Bronchial smooth muscle cell (primary cell): ENCODE results near the gene DYNC1H1. TPM values are rescaled to one million over a fixed set of nuclear protein-coding genes. Genes with fewer than 3 reads are reported as not detected.

ENCODE experiments used
- total RNA-seq: library from RNA; depleted of rRNA; stranded (reverse); fragments of >200 nt; gene quantifications from 2 replicates; pipeline ENCODE4 v1.2.1, GENCODE V29; 2014

DYNC1H1 gene
- total RNA-seq = 258 and 542 TPM in 2 replicates

DNA sequence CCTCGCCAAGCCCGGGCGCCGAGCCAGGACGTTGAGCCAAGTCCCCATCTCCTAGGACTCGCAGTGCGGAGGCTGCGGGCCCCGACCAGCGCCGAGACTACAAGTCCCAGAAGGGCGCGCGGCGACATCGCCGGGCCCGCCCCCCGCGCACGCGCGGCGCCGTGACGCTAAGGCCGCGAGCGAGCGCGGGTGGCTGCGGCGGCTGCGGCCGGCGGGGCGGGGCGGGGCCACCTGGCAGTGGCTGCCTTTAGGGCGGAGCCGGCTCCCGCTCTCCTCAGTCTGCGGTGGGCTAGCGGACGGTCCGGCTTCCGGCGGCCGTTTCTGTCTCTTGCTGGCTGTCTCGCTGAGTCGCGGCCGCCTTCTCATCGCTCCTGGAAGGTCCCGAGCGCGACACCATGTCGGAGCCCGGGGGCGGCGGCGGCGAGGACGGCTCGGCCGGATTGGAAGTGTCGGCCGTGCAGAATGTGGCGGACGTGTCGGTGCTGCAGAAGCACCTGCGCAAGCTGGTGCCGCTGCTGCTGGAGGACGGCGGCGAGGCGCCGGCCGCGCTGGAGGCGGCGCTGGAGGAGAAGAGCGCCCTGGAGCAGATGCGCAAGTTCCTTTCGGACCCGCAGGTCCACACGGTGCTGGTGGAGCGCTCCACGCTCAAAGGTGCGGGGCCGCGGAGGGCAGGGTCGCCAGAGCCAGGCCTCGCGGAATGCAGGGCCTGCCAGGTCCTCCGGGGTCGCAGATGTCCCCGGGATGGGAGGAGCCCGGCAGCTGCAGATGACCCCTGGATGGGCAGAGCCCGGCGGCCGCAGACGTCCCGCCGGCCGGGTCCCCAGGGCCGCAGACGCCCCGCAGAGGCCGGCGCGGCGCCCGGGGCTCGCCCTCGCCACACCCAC lies at the start of gene DYNC1H1:
Gene DYNC1H1 (plus strand): TSS at position 277 of the 884 bp plus-strand sequence. CDS start 119 bp downstream, at position 396.

DNA sequence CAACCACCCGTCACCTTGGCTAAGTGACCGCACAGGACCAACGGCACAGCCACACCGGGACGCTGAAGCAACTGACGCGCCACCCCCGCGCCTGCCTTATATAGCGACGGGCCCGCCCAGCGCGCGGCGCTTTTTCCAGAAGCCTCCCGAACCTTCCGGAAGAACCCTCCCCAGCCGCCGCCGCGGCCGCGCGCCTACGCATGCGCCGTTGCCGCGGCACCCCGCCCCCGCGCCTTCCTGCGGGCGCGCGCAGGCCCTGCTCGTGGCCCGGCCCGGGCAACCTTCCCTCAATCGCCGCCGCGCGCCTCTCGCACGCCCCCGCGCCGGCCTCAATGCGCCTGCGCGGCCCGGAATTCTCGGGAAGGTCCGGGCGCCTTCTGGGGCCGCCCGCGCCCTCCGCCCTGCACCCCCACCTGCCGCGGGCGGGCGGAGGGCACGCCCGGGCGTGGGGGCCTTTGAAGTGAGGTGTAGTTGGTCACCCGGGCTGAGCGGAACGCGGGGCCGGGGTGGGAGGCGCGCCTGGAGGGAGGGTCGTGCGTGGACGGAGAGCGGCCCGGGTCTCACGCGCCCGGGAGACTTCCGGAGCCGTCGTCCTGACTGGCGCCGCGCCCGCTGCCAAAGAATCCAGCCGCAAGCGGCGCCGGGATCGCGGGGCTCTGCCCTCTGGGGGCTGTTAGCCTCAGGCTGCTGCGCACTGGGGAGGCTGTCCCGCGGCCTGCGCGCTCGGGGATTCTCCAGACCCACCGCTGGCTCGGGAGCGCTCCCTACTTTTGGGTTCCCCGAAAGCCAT lies 122.8 kb downstream of the DYNC1H1 start, which contains the start of gene HSP90AA1:
Gene HSP90AA1 (minus strand): TSS at position 73 of the 790 bp plus-strand sequence. CDS start 666 bp downstream, outside the sequence.

Other genes with a start within 250 kb of the DYNC1H1 start
- 67.7 and 75.3 TPM in 2 replicates for gene PPP2R5C, start 202.9 kb upstream of the DYNC1H1 start, total RNA-seq
- gene HSP90AA1, start 122.5 kb downstream of the DYNC1H1 start, total RNA-seq = 200 and 226 TPM in 2 replicates
- 14.0 and 16.4 TPM in 2 replicates for gene WDR20, start 175.3 kb downstream of the DYNC1H1 start, total RNA-seq